IMR-90 (cell line): ENCODE measurements around the gene PHF21A. TPM values are rescaled to one million over a fixed set of nuclear protein-coding genes. Genes with fewer than 3 reads are reported as not detected.

Experiments used
- ATAC-seq: fragments of 200-7000 bp; cut with Tn5 transposase; 2 replicates; pipeline ENCODE4 v1.9.1; 2020; ENCODE audit warnings: low read depth, mild to moderate bottlenecking, moderate library complexity
- BruUV-seq: library from RNA; stranded (reverse); fragments of 400-500 nt; replicated peaks from 2 replicates; lab custom pipeline; 2021; lab: Mats Ljungman, UMichigan
- CTCF ChIA-PET: fragments of 300-600 bp; formaldehyde crosslinking; extraction: SDS; loops from one replicate; lab custom pipeline; 2021; ENCODE audit warnings: antibody characterized with exemption; lab: Yijun Ruan, JAX
- POLR2A ChIA-PET: fragments of 300-600 bp; sonication (Branson Sonifier 250); formaldehyde crosslinking; loops from one replicate; lab custom pipeline; 2022; ENCODE audit warnings: antibody characterized with exemption; ENCODE audit not compliant: unreplicated experiment; lab: Charles Lee
- DNase-seq: peaks from one replicate; pipeline ENCODE4 v3.0.0; 2013
- H2AFZ ChIP-seq: replicated peaks from 2 replicates; pipeline ENCODE3; 2013; ENCODE audit warnings: low read length, mild to moderate bottlenecking; ENCODE audit not compliant: poor library complexity
- H2AK5ac ChIP-seq: 2 replicates; pipeline ENCODE4 v1.6.1; 2013; ENCODE audit warnings: low read depth, low read length, inconsistent platforms
- H2AK9ac ChIP-seq: replicated peaks from 2 replicates; pipeline ENCODE3; 2013; ENCODE audit warnings: mild to moderate bottlenecking, low read depth, low read length, moderate library complexity; ENCODE audit not compliant: poor library complexity
- H2BK120ac ChIP-seq: 2 replicates; pipeline ENCODE4 v1.6.1; 2013; ENCODE audit warnings: low read depth, low read length, inconsistent platforms
- H2BK15ac ChIP-seq: 3 replicates; pipeline ENCODE4 v1.6.1; 2013; ENCODE audit warnings: low read depth, low read length, inconsistent platforms
- H2BK20ac ChIP-seq: 2 replicates; pipeline ENCODE4 v1.6.1; 2013; ENCODE audit warnings: low read depth, mild to moderate bottlenecking, inconsistent platforms, low read length, moderate library complexity
- H2BK5ac ChIP-seq: 2 replicates; pipeline ENCODE4 v1.6.1; 2013; ENCODE audit warnings: mild to moderate bottlenecking, low read depth, low read length, inconsistent platforms; ENCODE audit not compliant: poor library complexity, severe bottlenecking
- H3K14ac ChIP-seq: replicated peaks from 2 replicates; pipeline ENCODE4 v1.6.1; 2013; ENCODE audit warnings: low read depth, low read length, inconsistent platforms
- H3K18ac ChIP-seq: 2 replicates; pipeline ENCODE4 v1.6.1; 2013; ENCODE audit warnings: low read depth, low read length, control low read depth
- H3K23ac ChIP-seq: 2 replicates; pipeline ENCODE4 v1.6.1; 2013; ENCODE audit warnings: low read depth, low read length, inconsistent platforms
- H3K27ac ChIP-seq: 2 replicates; pipeline ENCODE4 v1.5.1; 2013; ENCODE audit warnings: mild to moderate bottlenecking, control low read depth, low read length; ENCODE audit not compliant: insufficient read depth
- H3K27me3 ChIP-seq: 2 replicates; pipeline ENCODE4 v1.6.1; 2013; ENCODE audit warnings: low read length; ENCODE audit not compliant: control insufficient read depth, insufficient read depth
- H3K36me3 ChIP-seq: 2 replicates; pipeline ENCODE4 v1.6.1; 2013; ENCODE audit warnings: low read length, mixed read lengths; ENCODE audit not compliant: control insufficient read depth, insufficient read depth
- H3K4ac ChIP-seq: 2 replicates; pipeline ENCODE4 v1.6.1; 2013; ENCODE audit warnings: low read depth, low read length, inconsistent platforms
- H3K4me1 ChIP-seq: 2 replicates; pipeline ENCODE4 v1.6.1; 2013; ENCODE audit warnings: low read length, mixed read lengths; ENCODE audit not compliant: control insufficient read depth, insufficient read depth
- H3K4me2 ChIP-seq: 2 replicates; pipeline ENCODE4 v1.6.1; 2013; ENCODE audit warnings: low read depth, mild to moderate bottlenecking, control low read depth, low read length, moderate library complexity
- H3K4me3 ChIP-seq: 2 replicates; pipeline ENCODE4 v1.5.1; 2013; ENCODE audit warnings: low read depth, mild to moderate bottlenecking, control low read depth, low read length, moderate library complexity; ENCODE audit not compliant: insufficient read depth
- H3K56ac ChIP-seq: 2 replicates; pipeline ENCODE4 v1.6.1; 2013; ENCODE audit warnings: low read length, inconsistent platforms; ENCODE audit not compliant: insufficient read depth; ENCODE audit errors: extremely low read depth
- H3K79me1 ChIP-seq, 2 experiments: 2 replicates each; pipeline ENCODE4 v1.6.1; 2013; ENCODE audit warnings: low read length in 2 of 2, inconsistent platforms in 1 of 2, low read depth in 1 of 2
- H3K9ac ChIP-seq: 2 replicates; pipeline ENCODE4 v1.6.1; 2013; ENCODE audit warnings: low read depth, low read length, control low read depth
- H3K9me1 ChIP-seq: 2 replicates; pipeline ENCODE4 v1.6.1; 2013; ENCODE audit warnings: low read length, inconsistent platforms; ENCODE audit not compliant: insufficient read depth
- H3K9me3 ChIP-seq: 2 replicates; pipeline ENCODE4 v1.6.1; 2013; ENCODE audit warnings: low read length; ENCODE audit not compliant: control insufficient read depth, insufficient read depth
- H4K20me1 ChIP-seq: 2 replicates; pipeline ENCODE4 v1.6.1; 2013; ENCODE audit warnings: low read length, inconsistent platforms; ENCODE audit not compliant: insufficient read depth
- H4K5ac ChIP-seq: 2 replicates; pipeline ENCODE4 v1.6.1; 2013; ENCODE audit warnings: mild to moderate bottlenecking, low read depth, low read length, control low read depth
- H4K8ac ChIP-seq, 2 experiments: 2 replicates each; pipeline ENCODE4 v1.6.1; 2013; ENCODE audit warnings: low read depth in 2 of 2, low read length in 2 of 2, control low read depth in 1 of 2, inconsistent platforms in 1 of 2
- H4K91ac ChIP-seq: 2 replicates; pipeline ENCODE4 v1.6.1; 2013; ENCODE audit warnings: low read depth, low read length, inconsistent platforms; ENCODE audit not compliant: insufficient read depth
- WGBS, 2 experiments: methylation state at CpG; one replicate each; pipeline versions ENCODE4 v1.1.5 to v1.1.7; 2013; ENCODE audit warnings: missing lambda C conversion rate in 2 of 2; ENCODE audit not compliant: insufficient read length in 1 of 2; ENCODE audit errors: extremely low coverage in 2 of 2; 5-methylcytosine and 5-hydroxymethylcytosine counted together
- dilution Hi-C: fragments of 300-500 bp; cut with HindIII; formaldehyde crosslinking; loops from one replicate; pipeline ENCODE4 v1.14.3; 2018; ENCODE audit warnings: low sequenced_read_pairs; ENCODE audit not compliant: unreplicated experiment
- in situ Hi-C: fragments of 300-500 bp; cut with MboI; formaldehyde crosslinking; loops from 3 replicates; pipeline ENCODE4 v1.14.3; 2019; ENCODE audit warnings: low sequenced_read_pairs, inconsistent platforms, mixed read lengths
- intact Hi-C: fragments of 100-400 bp; cut with micrococcal nuclease; formaldehyde crosslinking; loops from 2 replicates; pipeline ENCODE4 v1.10.0; 2022
- polyA plus RNA-seq, 3 experiments: library from polyadenylated mRNA; depleted of rRNA; stranded (reverse); fragments of >200 nt; gene quantifications; 2 replicates each; pipeline ENCODE4 v1.2.3, GENCODE V29; 2012; ENCODE audit warnings: low replicate concordance in 1 of 3
- total RNA-seq: library from RNA; depleted of rRNA; stranded (reverse); fragments of >200 nt; gene quantifications from 2 replicates; pipeline ENCODE4 v1.2.3, GENCODE V29; 2012
- TF ChIP-seq, protein P1 (sequence below): conservative IDR thresholded peaks from 2 replicates; pipeline ENCODE4 v1.5.1; 2012; ENCODE audit warnings: mild to moderate bottlenecking, low read depth, low read length, improper control_type of control experiment

Gene PHF21A
- total and polyA plus RNA-seq, 2 of the 4 experiments (the other 2 are of a cell fraction): 9.0 to 20.6 TPM

DNA sequence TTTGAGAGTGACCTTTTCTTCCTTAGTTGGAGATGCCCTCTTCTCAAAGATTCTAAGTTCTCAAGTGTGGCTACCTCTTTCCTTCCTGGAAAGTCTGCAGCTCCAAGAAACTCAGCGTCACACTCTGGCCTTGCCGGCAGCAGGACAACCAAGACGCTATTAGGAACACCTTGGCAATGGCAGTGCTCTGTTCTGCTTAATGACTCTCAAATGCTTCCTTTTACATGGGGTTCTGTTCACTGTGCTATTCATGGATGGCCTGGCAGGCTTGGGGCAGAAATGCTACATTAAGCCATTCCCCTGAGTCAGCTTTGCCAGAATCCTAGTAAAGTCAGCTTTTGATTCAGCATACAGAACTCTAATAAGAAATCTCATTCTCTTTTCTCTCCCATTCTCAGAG, 172.9 kb downstream of the PHF21A start:
- no peak overlapping the region for H3K56ac ChIP-seq
- H4K5ac ChIP-seq: no peak overlapping the region
- TF ChIP-seq, protein P1, sequence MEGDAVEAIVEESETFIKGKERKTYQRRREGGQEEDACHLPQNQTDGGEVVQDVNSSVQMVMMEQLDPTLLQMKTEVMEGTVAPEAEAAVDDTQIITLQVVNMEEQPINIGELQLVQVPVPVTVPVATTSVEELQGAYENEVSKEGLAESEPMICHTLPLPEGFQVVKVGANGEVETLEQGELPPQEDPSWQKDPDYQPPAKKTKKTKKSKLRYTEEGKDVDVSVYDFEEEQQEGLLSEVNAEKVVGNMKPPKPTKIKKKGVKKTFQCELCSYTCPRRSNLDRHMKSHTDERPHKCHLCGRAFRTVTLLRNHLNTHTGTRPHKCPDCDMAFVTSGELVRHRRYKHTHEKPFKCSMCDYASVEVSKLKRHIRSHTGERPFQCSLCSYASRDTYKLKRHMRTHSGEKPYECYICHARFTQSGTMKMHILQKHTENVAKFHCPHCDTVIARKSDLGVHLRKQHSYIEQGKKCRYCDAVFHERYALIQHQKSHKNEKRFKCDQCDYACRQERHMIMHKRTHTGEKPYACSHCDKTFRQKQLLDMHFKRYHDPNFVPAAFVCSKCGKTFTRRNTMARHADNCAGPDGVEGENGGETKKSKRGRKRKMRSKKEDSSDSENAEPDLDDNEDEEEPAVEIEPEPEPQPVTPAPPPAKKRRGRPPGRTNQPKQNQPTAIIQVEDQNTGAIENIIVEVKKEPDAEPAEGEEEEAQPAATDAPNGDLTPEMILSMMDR: no peak
- no peak for DNase-seq
- H3K9me1 ChIP-seq: 0 out of 2 replicates have a peak, but pooled peaks cover 2% of the 10 kb centered on the region
- no peak overlapping the region for H3K14ac ChIP-seq
- H2BK5ac ChIP-seq: no peak overlapping the region
- H3K36me3 ChIP-seq: peaks cover 50% of the 10 kb centered on the region
- in situ Hi-C loops: no loop called here
- intact Hi-C loops: no loop called here
- H4K8ac ChIP-seq: no peak overlapping the region
- no peak overlapping the region for H3K4ac ChIP-seq
- 80% methylated on average over 1 of the region's 3 CpGs; no CpG with 5 or more reads in 1 of the 2 experiments for WGBS, 2 experiments
- no peak overlapping the region for H3K27ac ChIP-seq
- CTCF ChIA-PET: interaction anchor here (0.9 kb wide), 1 partner anchor 17 kb away, joined by 3 read pairs; no protein-coding TSS in a partner anchor
- H2AK9ac ChIP-seq: no peak overlapping the region
- no peaks in the 10 kb centered on the region for H3K79me1 ChIP-seq
- no peak overlapping the region for H3K9ac ChIP-seq
- no peak overlapping the region for H3K4me2 ChIP-seq
- ATAC-seq: no peak
- dilution Hi-C loops: no loop called here
- H2BK15ac ChIP-seq: no peak overlapping the region
- no peak overlapping the region for H3K4me3 ChIP-seq
- H3K23ac ChIP-seq: no peak overlapping the region
- POLR2A ChIA-PET: no interaction called here
- no peak overlapping the region for H2AK5ac ChIP-seq
- no peak overlapping the region for H4K91ac ChIP-seq
- no peak overlapping the region for H2AFZ ChIP-seq
- H4K20me1 ChIP-seq: no peaks in the 10 kb centered on the region
- H2BK120ac ChIP-seq: no peak overlapping the region
- no peaks in the 10 kb centered on the region for H3K27me3 ChIP-seq
- H3K4me1 ChIP-seq: no peaks in the 10 kb centered on the region
- no peak overlapping the region for H2BK20ac ChIP-seq
- BruUV-seq: no TSS peak
- H3K18ac ChIP-seq: no peak overlapping the region
- no peaks in the 10 kb centered on the region for H3K9me3 ChIP-seq
